Measurements from ENCODE around the gene ELL2.

- TF ChIP-seq CTCF (IDR thresholded peaks at IDR 0.05), result no peak
- no peak for TF ChIP-seq POLR2A (IDR thresholded peaks at IDR 0.05)
Measured at GRCh38 chr5:95840956-95841705, 120.5 kb downstream of the ELL2 start.
